Endodermal cell (in vitro differentiated cells): ENCODE results near the gene ME3. TPM values are rescaled to one million over a fixed set of nuclear protein-coding genes. Genes with fewer than 3 reads are reported as not detected.

Experiments
- DNase-seq: peaks from one replicate; pipeline ENCODE4 v3.0.0-alpha.2; 2017
- H3K27ac ChIP-seq: 2 replicates; pipeline ENCODE4 v1.5.1; 2013; ENCODE audit warnings: mild to moderate bottlenecking, low read depth, low read length, moderate library complexity
- H3K27me3 ChIP-seq: 2 replicates; pipeline ENCODE4 v1.6.1; 2013; ENCODE audit warnings: mild to moderate bottlenecking, low read length, moderate library complexity; ENCODE audit not compliant: insufficient read depth, control insufficient read depth, poor library complexity, severe bottlenecking
- H3K36me3 ChIP-seq: 2 replicates; pipeline ENCODE4 v1.7.0; 2013; ENCODE audit warnings: mild to moderate bottlenecking, low read length, moderate library complexity; ENCODE audit not compliant: control insufficient read depth, insufficient read depth
- H3K4me1 ChIP-seq: one replicate; pipeline ENCODE4 v1.7.0; 2013; ENCODE audit warnings: low read length; ENCODE audit not compliant: control insufficient read depth, insufficient read depth
- H3K4me3 ChIP-seq: 2 replicates; pipeline ENCODE4 v1.5.1; 2013; ENCODE audit warnings: mild to moderate bottlenecking, low read length, moderate library complexity
- H3K9ac ChIP-seq: 2 replicates; pipeline ENCODE4 v1.6.1; 2013; ENCODE audit warnings: mild to moderate bottlenecking, low read length, moderate library complexity; ENCODE audit not compliant: poor library complexity, severe bottlenecking; ENCODE audit errors: extremely low read depth
- H3K9me3 ChIP-seq: 2 replicates; pipeline ENCODE4 v1.6.1; 2013; ENCODE audit warnings: mild to moderate bottlenecking, low read length, moderate library complexity; ENCODE audit not compliant: control insufficient read depth
- H3K27ac Mint-ChIP-seq: 2 replicates; pipeline ENCODE4 v1.8.0; 2020; ENCODE audit warnings: mixed read lengths
- H3K27me3 Mint-ChIP-seq: 2 replicates; pipeline ENCODE4 v1.8.0; 2021; ENCODE audit warnings: mild to moderate bottlenecking, mixed read lengths; ENCODE audit not compliant: insufficient read depth
- H3K36me3 Mint-ChIP-seq: 2 replicates; pipeline ENCODE4 v1.8.0; 2020; ENCODE audit warnings: low read depth, mixed read lengths
- H3K4me1 Mint-ChIP-seq: 2 replicates; pipeline ENCODE4 v1.8.0; 2020; ENCODE audit warnings: mixed read lengths
- H3K4me3 Mint-ChIP-seq: 2 replicates; pipeline ENCODE4 v1.8.0; 2020; ENCODE audit warnings: mild to moderate bottlenecking, moderate library complexity, mixed read lengths
- H3K9me3 Mint-ChIP-seq: 2 replicates; pipeline ENCODE4 v1.8.0; 2020; ENCODE audit warnings: mild to moderate bottlenecking, mixed read lengths
- WGBS, 2 experiments: methylation state at CpG; one replicate each; pipeline versions ENCODE4 v1.1.5 to v1.1.7; 2013; ENCODE audit warnings: missing lambda C conversion rate in 2 of 2, mixed read lengths in 1 of 2; ENCODE audit not compliant: insufficient coverage in 1 of 2, insufficient read length in 1 of 2; 5-methylcytosine and 5-hydroxymethylcytosine counted together
- total RNA-seq, 2 donors: library from RNA; stranded (reverse); fragmentation: NEBNext Ultra II Directional in 1 of 2; extraction: Animal tissue kit (Norgen Biotek cat#: 25700) in 1 of 2; gene quantifications; 2 replicates in 1 of 2; 3 replicates in 1 of 2; pipeline ENCODE4 v1.2.1, GENCODE V29; 2021
- TF ChIP-seq, protein P1 (sequence below): fragments of 200-600 bp; sonication (generic); conservative IDR thresholded peaks from 2 replicates; pipeline ENCODE4 v1.5.0; 2021; ENCODE audit warnings: antibody characterized with exemption, mild to moderate bottlenecking

ME3 gene
- total RNA-seq, 2 donors from 2014 or later: 1.2 to 1.3 TPM

DNA sequence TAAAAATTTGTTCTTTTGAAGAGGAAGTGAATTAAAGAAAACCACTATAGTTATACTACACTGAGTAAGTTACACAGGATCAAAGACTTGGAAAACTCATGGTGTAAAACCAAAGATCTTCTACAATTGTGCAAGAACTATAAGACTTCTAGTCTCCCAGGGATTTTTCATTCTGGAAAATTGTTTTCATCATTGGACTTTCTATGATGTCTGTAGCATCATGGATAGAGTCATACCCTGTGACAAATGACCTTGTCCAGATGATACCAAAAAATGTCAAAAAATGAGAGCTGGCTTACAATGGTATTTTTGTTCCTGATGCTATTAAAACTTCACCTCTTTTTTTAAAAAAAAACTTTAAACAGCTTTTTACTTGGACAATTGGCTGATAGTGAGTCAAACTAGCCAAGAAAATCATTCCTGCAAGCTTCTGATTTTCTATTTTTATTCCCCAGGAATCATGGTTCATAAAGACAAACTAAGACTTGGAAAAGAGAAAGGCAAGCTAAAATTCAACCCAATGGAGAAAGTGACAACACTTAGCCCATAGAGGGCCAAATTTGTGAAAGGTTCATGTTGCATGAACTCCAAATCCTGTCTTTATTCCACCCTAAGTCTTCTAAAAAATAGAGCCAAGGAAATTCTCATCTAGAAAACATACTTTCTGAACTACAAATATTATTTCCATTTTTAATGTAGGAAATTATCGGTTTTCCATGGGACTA lies 30.7 kb downstream of the ME3 start:
- Mint-ChIP-seq H3K4me1 (peaks cover 13% of the 10 kb centered on the region), H3K4me3 (no peak overlapping the region), H3K9me3 (peaks cover 4% of the 10 kb centered on the region), H3K27me3 (peaks cover 14% of the 10 kb centered on the region), H3K36me3 (no peaks in the 10 kb centered on the region), H3K27ac (no peak overlapping the region)
- DNase-seq: no peak
- H3K4me1 ChIP-seq: peaks cover 14% of the 10 kb centered on the region
- no peak overlapping the region for H3K4me3 ChIP-seq
- TF ChIP-seq, protein P1, sequence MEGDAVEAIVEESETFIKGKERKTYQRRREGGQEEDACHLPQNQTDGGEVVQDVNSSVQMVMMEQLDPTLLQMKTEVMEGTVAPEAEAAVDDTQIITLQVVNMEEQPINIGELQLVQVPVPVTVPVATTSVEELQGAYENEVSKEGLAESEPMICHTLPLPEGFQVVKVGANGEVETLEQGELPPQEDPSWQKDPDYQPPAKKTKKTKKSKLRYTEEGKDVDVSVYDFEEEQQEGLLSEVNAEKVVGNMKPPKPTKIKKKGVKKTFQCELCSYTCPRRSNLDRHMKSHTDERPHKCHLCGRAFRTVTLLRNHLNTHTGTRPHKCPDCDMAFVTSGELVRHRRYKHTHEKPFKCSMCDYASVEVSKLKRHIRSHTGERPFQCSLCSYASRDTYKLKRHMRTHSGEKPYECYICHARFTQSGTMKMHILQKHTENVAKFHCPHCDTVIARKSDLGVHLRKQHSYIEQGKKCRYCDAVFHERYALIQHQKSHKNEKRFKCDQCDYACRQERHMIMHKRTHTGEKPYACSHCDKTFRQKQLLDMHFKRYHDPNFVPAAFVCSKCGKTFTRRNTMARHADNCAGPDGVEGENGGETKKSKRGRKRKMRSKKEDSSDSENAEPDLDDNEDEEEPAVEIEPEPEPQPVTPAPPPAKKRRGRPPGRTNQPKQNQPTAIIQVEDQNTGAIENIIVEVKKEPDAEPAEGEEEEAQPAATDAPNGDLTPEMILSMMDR: peak; percentile 32
- no peak overlapping the region for H3K9ac ChIP-seq
- WGBS, 2 experiments: 95% methylated on average over 1 of the region's 1 CpG; no CpG with 5 or more reads in 1 of the 2 experiments
- peaks cover under 1% of the 10 kb centered on the region for H3K9me3 ChIP-seq
- H3K27ac ChIP-seq: no peak overlapping the region
- H3K27me3 ChIP-seq: peaks cover 6% of the 10 kb centered on the region
- no peaks in the 10 kb centered on the region for H3K36me3 ChIP-seq

- Mint-ChIP-seq H3K9me3 (no peaks in the 10 kb centered on the region), H3K27me3 (peaks cover 16% of the 10 kb centered on the region), H3K4me3 (no peak overlapping the region), H3K27ac (no peak overlapping the region), H3K4me1 (peaks cover 13% of the 10 kb centered on the region), H3K36me3 (no peaks in the 10 kb centered on the region)
- DNase-seq: no peak
- Histone ChIP-seq H3K4me1 (peaks cover 14% of the 10 kb centered on the region), H3K36me3 (no peaks in the 10 kb centered on the region), H3K9ac (no peak overlapping the region), H3K4me3 (no peak overlapping the region), H3K27me3 (peaks cover 9% of the 10 kb centered on the region), H3K27ac (no peak overlapping the region), H3K9me3 (peaks cover 12% of the 10 kb centered on the region)
- TF ChIP-seq, protein P1: no peak
- WGBS, 2 experiments: 90 to 100% methylated on average over 1 of the region's 1 CpG
Observed at GRCh38 chr11:86639137-86639536, 33.3 kb downstream of the ME3 start.

GRCh38 chr11:86638673-86639072 lies 33.7 kb downstream of the ME3 start:
- WGBS, 2 experiments: 67% methylated on average over 1 of the region's 1 CpG; no CpG with 5 or more reads in 1 of the 2 experiments
- H3K36me3 ChIP-seq: no peaks in the 10 kb centered on the region
- no peak for DNase-seq
- H3K27ac Mint-ChIP-seq: no peak overlapping the region
- H3K27me3 Mint-ChIP-seq: peaks cover 14% of the 10 kb centered on the region
- TF ChIP-seq, protein P1: no peak
- peaks cover 12% of the 10 kb centered on the region for H3K9me3 ChIP-seq
- no peak overlapping the region for H3K27ac ChIP-seq
- no peak overlapping the region for H3K9ac ChIP-seq
- H3K9me3 Mint-ChIP-seq: no peaks in the 10 kb centered on the region
- no peak overlapping the region for H3K4me3 ChIP-seq
- H3K27me3 ChIP-seq: peaks cover 9% of the 10 kb centered on the region
- H3K4me1 Mint-ChIP-seq: peaks cover 13% of the 10 kb centered on the region
- H3K4me1 ChIP-seq: peaks cover 14% of the 10 kb centered on the region
- no peaks in the 10 kb centered on the region for H3K36me3 Mint-ChIP-seq
- H3K4me3 Mint-ChIP-seq: no peak overlapping the region
